ENCODE results near the gene KLHL3. TPM values are rescaled to one million over a fixed set of nuclear protein-coding genes. Genes with fewer than 3 reads are reported as not detected.

KLHL3 gene
- total RNA-seq, 4 donors from 2014 or later = 0.46 to 4.6 (median 1.7) TPM

DNA sequence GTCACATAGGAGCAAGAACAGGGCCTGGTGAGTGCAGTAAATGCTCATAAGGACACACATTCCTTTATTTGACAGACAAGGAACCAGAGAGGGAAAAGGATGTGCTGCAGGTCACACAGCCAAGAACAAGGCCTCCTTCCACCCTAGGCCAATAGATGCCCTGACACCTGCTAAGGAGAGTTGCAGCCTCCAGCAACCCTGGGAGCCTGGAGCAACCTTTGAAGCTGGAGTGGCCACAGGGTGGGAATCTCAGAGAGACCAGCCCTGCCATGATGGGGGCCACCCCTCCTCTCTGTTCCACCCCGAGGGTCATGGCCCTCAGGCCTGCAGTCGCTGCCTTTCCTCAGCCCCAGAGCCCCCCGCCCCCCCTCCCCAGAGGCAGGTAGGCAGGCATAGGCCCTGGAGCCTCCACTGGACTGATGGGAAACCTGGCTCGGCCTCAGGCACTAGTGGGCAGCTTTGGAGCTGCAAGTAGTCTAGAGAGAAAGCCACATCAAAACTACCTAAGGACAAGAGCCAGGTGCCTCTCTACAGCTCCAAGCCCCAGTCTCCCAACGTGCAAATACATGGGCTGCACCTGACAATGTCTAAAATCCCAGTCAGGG is 120.6 kb downstream of the KLHL3 start:
- intact Hi-C loops (cut with DNase I; ENCODE audit: low total_unique reads) (no loop called here), in situ Hi-C loops (cut with MboI; ENCODE audit: low sequenced_read_pairs in 4 of 4) (no loop called here)
- Histone ChIP-seq H3K9me3 (no peaks in the 10 kb centered on the region), H3K27ac (no peak overlapping the region), H3K27me3 (no peaks in the 10 kb centered on the region), H3K4me1 (peaks cover 8 to 14% of the 10 kb centered on the region in 2 donors), H3K36me3 (no peaks in the 10 kb centered on the region), H3K4me3 (no peak overlapping the region)
- ATAC-seq = no peak
- TF ChIP-seq POLR2A (IDR thresholded peaks at IDR 0.05) = no peak
- TF ChIP-seq CTCF (IDR thresholded peaks at IDR 0.05 in 4 of 5, conservative IDR thresholded peaks at IDR 0.05 in 1 of 5) = no peak
- no peak for DNase-seq

- H3K9me3 ChIP-seq = no peaks in the 10 kb centered on the region
Observed at GRCh38 chr5:137613554-137614265, 122.2 kb downstream of the KLHL3 start.

GRCh38 chr5:137612576-137612975 is 123.3 kb downstream of the KLHL3 start:
- Histone ChIP-seq H3K9me3 (no peaks in the 10 kb centered on the region), H3K36me3 (no peaks in the 10 kb centered on the region), H3K27me3 (no peaks in the 10 kb centered on the region), H3K4me1 (no peaks in the 10 kb centered on the region), H3K4me3 (no peak overlapping the region), H3K27ac (no peak overlapping the region)
- in situ Hi-C loops (cut with MboI; ENCODE audit: low sequenced_read_pairs in 4 of 4) = no loop called here
- DNase-seq = no peak
- intact Hi-C loops (cut with DNase I; ENCODE audit: low total_unique reads) = no loop called here
- TF ChIP-seq POLR2A (IDR thresholded peaks at IDR 0.05) = no peak
- TF ChIP-seq CTCF (IDR thresholded peaks at IDR 0.05 in 4 of 5, conservative IDR thresholded peaks at IDR 0.05 in 1 of 5) = no peak
- no peak for ATAC-seq

More at GRCh38 chr5:137613554-137614265, 122.2 kb downstream of the KLHL3 start:
- Histone ChIP-seq H3K4me1 (no peaks in the 10 kb centered on the region), H3K27ac (no peak overlapping the region), H3K36me3 (no peaks in the 10 kb centered on the region), H3K27me3 (no peaks in the 10 kb centered on the region), H3K4me3 (no peak overlapping the region)
- DNase-seq (no peak), ATAC-seq (no peak)
- TF ChIP-seq POLR2A (IDR thresholded peaks at IDR 0.05) = no peak
- no peak for TF ChIP-seq CTCF (IDR thresholded peaks at IDR 0.05 in 4 of 5, conservative IDR thresholded peaks at IDR 0.05 in 1 of 5)
- intact Hi-C loops (cut with DNase I; ENCODE audit: low total_unique reads) = no loop called here
- in situ Hi-C loops (cut with MboI; ENCODE audit: low sequenced_read_pairs in 4 of 4) = no loop called here

DNA sequence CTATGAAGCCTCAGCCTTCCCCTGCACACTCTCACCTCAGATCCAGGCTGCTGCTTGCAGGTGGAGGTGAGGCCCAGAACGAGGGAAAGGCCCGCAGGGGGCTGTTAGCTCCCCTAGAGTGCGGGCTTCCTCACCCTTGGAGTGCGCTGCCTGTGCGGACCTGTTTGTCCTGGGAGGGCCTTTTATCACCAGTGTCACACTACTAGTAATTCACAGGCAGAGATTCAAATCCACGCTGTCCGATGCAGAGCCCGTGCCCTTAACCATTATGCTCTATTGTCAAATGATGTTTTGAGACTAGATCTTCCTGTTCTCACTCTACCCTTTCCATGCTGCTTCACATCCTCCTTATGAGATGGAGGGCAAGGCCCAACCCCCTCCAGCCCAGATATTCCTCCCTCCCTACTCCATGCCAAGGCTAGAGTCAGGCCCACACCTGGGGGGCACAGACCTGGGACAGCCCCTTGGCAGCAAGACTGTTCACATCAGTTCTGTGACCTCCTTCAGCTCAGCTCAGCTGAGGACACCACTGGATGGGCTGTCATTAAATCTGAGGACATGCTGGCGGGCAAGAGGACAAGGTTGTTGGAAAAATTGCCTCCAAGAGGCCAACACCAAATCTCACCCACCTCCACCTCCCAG is 124.0 kb downstream of the KLHL3 start:
- Histone ChIP-seq H3K4me3 (no peak overlapping the region), H3K9me3 (no peaks in the 10 kb centered on the region), H3K4me1 (no peaks in the 10 kb centered on the region), H3K27ac (no peak overlapping the region), H3K36me3 (no peaks in the 10 kb centered on the region), H3K27me3 (no peaks in the 10 kb centered on the region)
- intact Hi-C loops (cut with DNase I; ENCODE audit: low total_unique reads) (no loop called here), in situ Hi-C loops (cut with MboI; ENCODE audit: low sequenced_read_pairs in 4 of 4) (no loop called here)
- DNase-seq (no peak), ATAC-seq (no peak)
- no peak for TF ChIP-seq POLR2A (IDR thresholded peaks at IDR 0.05)
- no peak for TF ChIP-seq CTCF (IDR thresholded peaks at IDR 0.05 in 4 of 5, conservative IDR thresholded peaks at IDR 0.05 in 1 of 5)
